Effector CD8-positive, alpha-beta T cell (primary cell): ENCODE measurements around the gene SRSF9.
"Not testable (repeated sequence)": the region's sequence is repeated elsewhere in the genome, so short reads cannot be mapped to it uniquely, and the experiment has no call there.

Source experiments
- DNase-seq: peaks from one replicate; lab custom pipeline; 2025; lab: John Stamatoyannopoulos, UW

Gene SRSF9

GRCh38 chr12:120481022-120481767 is 11.6 kb upstream of the SRSF9 start:
- DNase-seq: no peak

GRCh38 chr12:120480211-120480610 is 10.7 kb upstream of the SRSF9 start:
- DNase-seq: no peak

- no peak for DNase-seq
Observed at GRCh38 chr12:120479458-120479857, 9.9 kb upstream of the SRSF9 start.

- no peak for DNase-seq
Observed at GRCh38 chr12:120475643-120476042, 6.1 kb upstream of the SRSF9 start.

GRCh38 chr12:120474616-120474960 is 5.0 kb upstream of the SRSF9 start:
- no peak for DNase-seq

- no peak for DNase-seq
Observed at GRCh38 chr12:120473807-120474615, 4.5 kb upstream of the SRSF9 start.

GRCh38 chr12:120472521-120472920 is 3.0 kb upstream of the SRSF9 start:
- no peak for DNase-seq

- no peak for DNase-seq
Observed at GRCh38 chr12:120470150-120470784, 719 bp upstream of the SRSF9 start.

- DNase-seq: peak; percentile 55
Observed at GRCh38 chr12:120468821-120469449, 613 bp downstream of the SRSF9 start.

- no peak for DNase-seq
Observed at GRCh38 chr12:120468325-120468820, 1.2 kb downstream of the SRSF9 start.

GRCh38 chr12:120467439-120467838 is 2.1 kb downstream of the SRSF9 start:
- no peak for DNase-seq

GRCh38 chr12:120466560-120467315 is 2.8 kb downstream of the SRSF9 start:
- peak; percentile 8 for DNase-seq

GRCh38 chr12:120465756-120466155 is 3.8 kb downstream of the SRSF9 start:
- no peak for DNase-seq

GRCh38 chr12:120463712-120464111 is 5.8 kb downstream of the SRSF9 start:
- no peak for DNase-seq

- no peak for DNase-seq
Observed at GRCh38 chr12:120462099-120462640, 7.4 kb downstream of the SRSF9 start.

GRCh38 chr12:120460157-120460556 is 9.4 kb downstream of the SRSF9 start:
- no peak for DNase-seq

GRCh38 chr12:120457133-120457532 is 12.4 kb downstream of the SRSF9 start:
- DNase-seq: no peak

- no peak for DNase-seq
Observed at GRCh38 chr12:120455302-120455701, 14.2 kb downstream of the SRSF9 start.

- no peak for DNase-seq
Observed at GRCh38 chr12:120453977-120454376, 15.6 kb downstream of the SRSF9 start.

GRCh38 chr12:120453060-120453750 is 16.3 kb downstream of the SRSF9 start:
- no peak for DNase-seq

- not testable (repeated sequence) for DNase-seq
Observed at GRCh38 chr12:120452524-120452923, 17.0 kb downstream of the SRSF9 start.
